Lower lobe of right lung (tissue), 2 donors: ENCODE results near the gene FAF1. TPM values are rescaled to one million over a fixed set of nuclear protein-coding genes. Genes with fewer than 3 reads are reported as not detected.

Experiments used
- ATAC-seq, 2 donors: fragments of 200-7000 bp; cut with Tn5 transposase; one replicate each; pipeline ENCODE4 v1.9.1; 2020 to 2022; ENCODE audit warnings: mild to moderate bottlenecking in 2 of 2, moderate library complexity in 2 of 2
- DNase-seq: peaks from one replicate; pipeline ENCODE4 v3.0.0-alpha.2; 2020
- H3K27ac ChIP-seq: fragments of 200-600 bp; one replicate; pipeline ENCODE4 v1.8.0; 2022
- H3K27me3 ChIP-seq: fragments of 200-600 bp; one replicate; pipeline ENCODE4 v1.8.0; 2022; ENCODE audit warnings: low read depth
- H3K36me3 ChIP-seq: fragments of 200-600 bp; one replicate; pipeline ENCODE4 v1.8.0; 2022; ENCODE audit warnings: mild to moderate bottlenecking
- H3K4me1 ChIP-seq: fragments of 200-600 bp; one replicate; pipeline ENCODE4 v1.8.0; 2022
- H3K4me3 ChIP-seq: fragments of 200-600 bp; one replicate; pipeline ENCODE4 v1.8.0; 2022; ENCODE audit warnings: mild to moderate bottlenecking
- H3K9me3 ChIP-seq: fragments of 200-600 bp; one replicate; pipeline ENCODE4 v1.8.0; 2022
- intact Hi-C: fragments of 100-400 bp; cut with DNase I; formaldehyde crosslinking; loops from one replicate; pipeline ENCODE4 v1.11.0; 2022
- total RNA-seq: library from RNA; stranded (reverse); fragmentation: NEBNext Ultra II Directional; extraction: Animal tissue kit (Norgen Biotek cat#: 25700); gene quantifications from one replicate; pipeline ENCODE4 v1.2.1, GENCODE V29; 2021
- TF ChIP-seq, protein P1 (sequence below): fragments of 200-600 bp; IDR thresholded peaks from one replicate; pipeline ENCODE4 v1.8.0; 2022; ENCODE audit warnings: antibody characterized with exemption, mild to moderate bottlenecking
- donor health status: DM: no; HTN: yes; CAD: no; lungs with severe emphysema.

FAF1 gene
- total RNA-seq, 1 donor from 2014 or later: 45.0 TPM

DNA sequence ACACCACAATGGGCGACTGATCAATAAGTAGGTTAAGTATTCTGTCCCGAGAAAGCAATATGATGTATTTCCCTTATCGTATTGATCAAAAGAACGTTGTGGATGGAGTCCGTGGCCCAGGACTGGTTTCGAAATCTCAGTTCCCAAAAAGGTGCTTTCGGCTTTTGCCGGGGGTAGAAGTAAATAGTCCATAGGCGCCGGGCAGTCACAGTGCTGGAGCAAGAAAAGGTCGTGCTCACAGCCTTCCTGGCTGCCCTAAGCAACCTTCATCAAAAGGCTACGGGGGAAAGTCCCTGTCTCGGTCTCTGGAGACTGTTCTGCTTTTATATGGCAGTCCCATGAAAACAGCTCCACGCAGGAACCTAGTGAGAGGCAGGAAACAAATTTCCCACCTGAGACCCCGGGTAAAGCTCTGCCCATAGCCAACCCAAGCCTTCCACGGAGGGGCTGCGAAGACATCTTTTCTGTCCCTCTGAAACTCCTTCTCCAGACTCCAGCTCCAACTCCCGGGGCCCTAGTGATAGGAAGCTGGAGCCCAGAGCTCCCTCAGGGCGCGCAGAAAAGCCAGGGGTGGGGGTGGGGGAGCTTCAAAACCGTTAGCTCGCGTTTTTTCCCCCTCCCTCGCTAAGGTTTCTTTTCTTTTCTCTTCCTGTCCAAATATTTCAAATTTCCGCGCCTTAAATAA is 17.0 kb upstream of the FAF1 start:
- H3K4me3 ChIP-seq: peak overlapping the region; percentile 77
- no peaks in the 10 kb centered on the region for H3K27me3 ChIP-seq
- H3K4me1 ChIP-seq: peaks cover 10% of the 10 kb centered on the region
- TF ChIP-seq, protein P1, sequence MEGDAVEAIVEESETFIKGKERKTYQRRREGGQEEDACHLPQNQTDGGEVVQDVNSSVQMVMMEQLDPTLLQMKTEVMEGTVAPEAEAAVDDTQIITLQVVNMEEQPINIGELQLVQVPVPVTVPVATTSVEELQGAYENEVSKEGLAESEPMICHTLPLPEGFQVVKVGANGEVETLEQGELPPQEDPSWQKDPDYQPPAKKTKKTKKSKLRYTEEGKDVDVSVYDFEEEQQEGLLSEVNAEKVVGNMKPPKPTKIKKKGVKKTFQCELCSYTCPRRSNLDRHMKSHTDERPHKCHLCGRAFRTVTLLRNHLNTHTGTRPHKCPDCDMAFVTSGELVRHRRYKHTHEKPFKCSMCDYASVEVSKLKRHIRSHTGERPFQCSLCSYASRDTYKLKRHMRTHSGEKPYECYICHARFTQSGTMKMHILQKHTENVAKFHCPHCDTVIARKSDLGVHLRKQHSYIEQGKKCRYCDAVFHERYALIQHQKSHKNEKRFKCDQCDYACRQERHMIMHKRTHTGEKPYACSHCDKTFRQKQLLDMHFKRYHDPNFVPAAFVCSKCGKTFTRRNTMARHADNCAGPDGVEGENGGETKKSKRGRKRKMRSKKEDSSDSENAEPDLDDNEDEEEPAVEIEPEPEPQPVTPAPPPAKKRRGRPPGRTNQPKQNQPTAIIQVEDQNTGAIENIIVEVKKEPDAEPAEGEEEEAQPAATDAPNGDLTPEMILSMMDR: no peak
- H3K9me3 ChIP-seq: no peaks in the 10 kb centered on the region
- intact Hi-C loops: no loop called here
- ATAC-seq: peak; percentile 64 to 70
- H3K27ac ChIP-seq: peak overlapping the region; percentile 91
- no peak for DNase-seq
- H3K36me3 ChIP-seq: no peaks in the 10 kb centered on the region

DNA sequence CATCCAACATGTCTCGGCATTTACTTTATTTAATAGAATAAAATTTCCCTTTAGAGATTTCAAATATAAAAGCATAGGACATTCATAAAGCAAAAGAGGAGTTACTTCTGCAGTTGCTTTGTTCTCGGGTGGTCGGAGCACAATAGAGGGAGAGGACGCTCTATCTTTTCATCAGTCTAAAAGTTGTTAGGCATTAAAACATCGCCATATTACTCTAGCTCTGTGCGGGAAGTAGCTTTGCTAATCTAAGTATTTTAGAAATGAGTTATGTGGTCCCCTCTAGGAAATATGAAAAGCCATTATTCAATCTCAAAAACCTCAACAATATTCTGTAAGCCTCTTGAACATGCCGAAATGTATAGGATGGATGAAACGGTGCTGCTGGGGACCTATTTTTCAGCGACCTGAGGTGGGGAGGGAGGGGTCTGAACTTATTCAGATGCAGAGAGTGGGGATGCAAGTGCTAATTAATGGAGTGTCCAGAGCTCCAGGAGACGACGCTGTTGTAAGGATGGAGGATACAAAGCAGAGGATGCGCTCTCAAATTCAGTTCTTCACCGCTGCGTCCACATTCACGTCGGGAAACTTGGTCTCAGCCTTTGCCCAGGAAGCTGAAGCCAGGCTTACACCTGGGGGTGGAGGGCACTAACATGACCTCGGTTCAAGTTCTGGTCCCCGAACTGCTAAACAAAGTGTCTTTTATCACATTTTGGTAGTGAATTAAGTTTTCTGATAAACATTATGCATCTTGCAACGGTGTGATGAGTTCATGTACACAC is 16.2 kb upstream of the FAF1 start:
- peak overlapping the region; percentile 77 for H3K4me3 ChIP-seq
- ATAC-seq (no peak), DNase-seq (no peak)
- H3K27ac ChIP-seq: peak overlapping the region; percentile 91
- TF ChIP-seq, protein P1: no peak
- no peaks in the 10 kb centered on the region for H3K36me3 ChIP-seq
- peaks cover 10% of the 10 kb centered on the region for H3K4me1 ChIP-seq
- intact Hi-C loops: no loop called here
- H3K9me3 ChIP-seq: no peaks in the 10 kb centered on the region
- H3K27me3 ChIP-seq: no peaks in the 10 kb centered on the region

DNA sequence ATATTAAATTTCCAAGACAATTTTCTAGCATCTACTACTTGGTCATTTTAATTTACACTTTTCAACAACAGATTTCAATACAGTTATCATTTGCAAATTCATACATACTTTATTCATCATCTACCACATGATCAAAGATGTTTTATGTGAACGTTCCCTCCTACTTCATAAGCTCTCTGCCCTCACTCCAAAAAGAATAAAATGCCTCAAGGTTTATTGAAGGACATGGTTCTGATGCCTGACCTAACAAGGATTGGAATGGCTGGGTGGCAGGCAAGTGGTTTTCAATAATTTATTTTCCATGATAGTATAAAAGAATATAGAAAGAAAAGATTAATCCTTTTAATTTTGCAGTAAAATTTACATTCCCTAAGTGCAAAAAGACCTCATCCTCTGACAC is 15.4 kb upstream of the FAF1 start:
- no peaks in the 10 kb centered on the region for H3K36me3 ChIP-seq
- ATAC-seq (no peak), DNase-seq (no peak)
- H3K27me3 ChIP-seq: no peaks in the 10 kb centered on the region
- peaks cover 10% of the 10 kb centered on the region for H3K4me1 ChIP-seq
- no peaks in the 10 kb centered on the region for H3K9me3 ChIP-seq
- TF ChIP-seq, protein P1: no peak
- no peak overlapping the region for H3K4me3 ChIP-seq
- H3K27ac ChIP-seq: no peak overlapping the region
- intact Hi-C loops: no loop called here

DNA sequence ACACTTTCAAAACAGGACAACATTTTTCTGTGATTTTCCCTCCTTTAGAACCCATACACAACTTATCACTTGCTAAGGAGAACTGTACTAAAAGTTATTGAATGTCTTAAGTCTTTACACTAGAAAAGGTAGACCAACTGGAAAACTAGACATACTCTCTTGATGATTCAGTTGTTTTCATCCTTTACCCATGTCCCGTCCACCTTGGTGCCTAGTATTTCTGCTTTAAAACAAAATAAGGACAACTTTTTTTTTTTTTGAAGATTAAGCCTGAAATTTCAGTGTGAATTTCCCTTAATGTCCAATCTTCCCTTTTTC is 14.5 kb upstream of the FAF1 start:
- TF ChIP-seq, protein P1: no peak
- Histone ChIP-seq H3K27me3 (no peaks in the 10 kb centered on the region), H3K9me3 (no peaks in the 10 kb centered on the region), H3K4me3 (no peak overlapping the region), H3K36me3 (no peaks in the 10 kb centered on the region), H3K27ac (no peak overlapping the region), H3K4me1 (peaks cover 10% of the 10 kb centered on the region)
- no peak for ATAC-seq
- DNase-seq: no peak
- intact Hi-C loops: no loop called here

DNA sequence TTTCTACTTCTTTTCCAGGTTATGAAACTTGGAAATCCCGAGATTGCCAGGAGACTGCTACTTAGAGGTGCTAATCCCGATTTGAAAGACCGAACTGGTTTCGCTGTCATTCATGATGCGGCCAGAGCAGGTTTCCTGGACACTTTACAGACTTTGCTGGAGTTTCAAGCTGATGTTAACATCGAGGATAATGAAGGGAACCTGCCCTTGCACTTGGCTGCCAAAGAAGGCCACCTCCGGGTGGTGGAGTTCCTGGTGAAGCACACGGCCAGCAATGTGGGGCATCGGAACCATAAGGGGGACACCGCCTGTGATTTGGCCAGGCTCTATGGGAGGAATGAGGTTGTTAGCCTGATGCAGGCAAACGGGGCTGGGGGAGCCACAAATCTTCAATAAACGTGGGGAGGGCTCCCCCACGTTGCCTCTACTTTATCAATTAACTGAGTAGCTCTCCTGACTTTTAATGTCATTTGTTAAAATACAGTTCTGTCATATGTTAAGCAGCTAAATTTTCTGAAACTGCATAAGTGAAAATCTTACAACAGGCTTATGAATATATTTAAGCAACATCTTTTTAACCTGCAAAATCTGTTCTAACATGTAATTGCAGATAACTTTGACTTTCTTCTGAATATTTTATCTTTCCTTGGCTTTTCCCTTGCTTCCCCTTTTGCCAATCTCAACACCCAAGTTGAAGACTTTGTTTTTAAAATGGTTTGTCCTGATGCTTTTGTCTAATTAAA is 14.0 kb upstream of the FAF1 start:
- TF ChIP-seq, protein P1: no peak
- no peaks in the 10 kb centered on the region for H3K27me3 ChIP-seq
- H3K9me3 ChIP-seq: no peaks in the 10 kb centered on the region
- H3K36me3 ChIP-seq: no peaks in the 10 kb centered on the region
- peaks cover 10% of the 10 kb centered on the region for H3K4me1 ChIP-seq
- ATAC-seq (no peak), DNase-seq (no peak)
- H3K4me3 ChIP-seq: no peak overlapping the region
- intact Hi-C loops: no loop called here
- no peak overlapping the region for H3K27ac ChIP-seq
